WTC11 (cell line): ENCODE measurements around the gene TP73. TPM values are rescaled to one million over a fixed set of nuclear protein-coding genes. Genes with fewer than 3 reads are reported as not detected.
A peak's percentile ranks its signal among the peaks of the same experiment; 100 is the strongest.

Experiments
- ATAC-seq: fragments of 200-7000 bp; cut with Tn5 transposase; 2 replicates; pipeline ENCODE4 v1.10.0; 2021; ENCODE audit warnings: mild to moderate bottlenecking, moderate library complexity
- Bru-seq: library from RNA; stranded (reverse); fragments of 400-500 nt; gene quantifications from one replicate; lab custom pipeline; 2021; lab: Mats Ljungman, UMichigan
- CTCF ChIA-PET: fragments of 300-600 bp; sonication (Branson Sonifier 250); formaldehyde crosslinking; loops from one replicate; lab custom pipeline; 2021; ENCODE audit warnings: antibody characterized with exemption; lab: Charles Lee
- POLR2A ChIA-PET: fragments of 350-600 bp; sonication (Branson Sonifier 250); formaldehyde crosslinking; loops from one replicate; lab custom pipeline; 2021; ENCODE audit warnings: antibody characterized with exemption; lab: Charles Lee
- DNase-seq: peaks from one replicate; pipeline ENCODE4 v3.0.0; 2021; ENCODE audit warnings: low spot score
- H3K27ac Mint-ChIP-seq: 2 replicates; pipeline ENCODE4 v1.8.0; 2021; ENCODE audit warnings: mixed read lengths
- H3K27me3 Mint-ChIP-seq: 2 replicates; pipeline ENCODE4 v1.8.0; 2021; ENCODE audit warnings: low read depth, mild to moderate bottlenecking, moderate library complexity, mixed read lengths
- H3K36me3 Mint-ChIP-seq: 2 replicates; pipeline ENCODE4 v1.8.0; 2021; ENCODE audit warnings: mixed read lengths
- H3K4me1 Mint-ChIP-seq: 2 replicates; pipeline ENCODE4 v1.8.0; 2022; ENCODE audit warnings: mixed read lengths
- H3K4me3 Mint-ChIP-seq: 2 replicates; pipeline ENCODE4 v1.8.0; 2021; ENCODE audit warnings: mild to moderate bottlenecking, moderate library complexity, mixed read lengths
- H3K9me3 Mint-ChIP-seq: 2 replicates; pipeline ENCODE4 v1.8.0; 2021; ENCODE audit warnings: mixed read lengths
- CBFB ChIP-seq: sonication (generic); formaldehyde crosslinking; IDR thresholded peaks from 2 replicates; pipeline ENCODE4 v1.8.1; 2022; ENCODE audit warnings: mild to moderate bottlenecking, low read depth, missing genetic modification reagents
- ESRRA ChIP-seq: sonication (generic); formaldehyde crosslinking; IDR thresholded peaks from 2 replicates; pipeline ENCODE4 v1.8.1; 2022; ENCODE audit warnings: mild to moderate bottlenecking, missing genetic modification reagents, borderline replicate concordance
- ETV6 ChIP-seq: sonication (generic); formaldehyde crosslinking; IDR thresholded peaks from 2 replicates; pipeline ENCODE4 v1.8.1; 2022; ENCODE audit warnings: mild to moderate bottlenecking, missing genetic modification reagents
- FOXP1 ChIP-seq: sonication (generic); formaldehyde crosslinking; IDR thresholded peaks from 2 replicates; pipeline ENCODE4 v1.8.0; 2022; ENCODE audit warnings: missing genetic modification reagents, mild to moderate bottlenecking, moderate library complexity, borderline replicate concordance
- KAT7 ChIP-seq: sonication (generic); formaldehyde crosslinking; IDR thresholded peaks from 2 replicates; pipeline ENCODE4 v1.8.1; 2023; ENCODE audit warnings: missing genetic modification reagents, mild to moderate bottlenecking, borderline replicate concordance
- NFE2L1 ChIP-seq: sonication (generic); formaldehyde crosslinking; IDR thresholded peaks from 2 replicates; pipeline ENCODE4 v1.8.1; 2023; ENCODE audit warnings: missing genetic modification reagents
- PRRX2 ChIP-seq: fragments of 250-450 bp; sonication (Bioruptor Pico); IDR thresholded peaks from 2 replicates; pipeline ENCODE4 v1.8.0; 2021; ENCODE audit warnings: mild to moderate bottlenecking
- SP1 ChIP-seq: sonication (generic); formaldehyde crosslinking; conservative IDR thresholded peaks from 2 replicates; pipeline ENCODE4 v1.8.1; 2022; ENCODE audit warnings: missing genetic modification reagents
- TP53 ChIP-seq: sonication (generic); formaldehyde crosslinking; IDR thresholded peaks from 2 replicates; pipeline ENCODE4 v1.8.1; 2023; ENCODE audit warnings: mild to moderate bottlenecking, missing genetic modification reagents
- ZNF121 ChIP-seq: sonication (generic); formaldehyde crosslinking; IDR thresholded peaks from 2 replicates; pipeline ENCODE4 v1.8.0; 2023; ENCODE audit warnings: missing genetic modification reagents
- ZNF423 ChIP-seq: fragments of 250-450 bp; sonication (Bioruptor Pico); IDR thresholded peaks from 2 replicates; pipeline ENCODE4 v2.1.2; 2022; ENCODE audit warnings: mild to moderate bottlenecking, moderate library complexity
- long read RNA-seq, 3 experiments: library from RNA in 1 of 3; library from capped mRNA in 1 of 3; library from polyadenylated mRNA in 1 of 3; unstranded in 2 of 3; stranded (forward) in 1 of 3; transcript quantifications; one replicate each; pipeline ENCODE4 v2.0.0, GENCODE V29; 2021
- total RNA-seq: library from RNA; stranded (reverse); gene quantifications from 3 replicates; pipeline ENCODE4 v1.2.3, GENCODE V29; 2021
- TF ChIP-seq, protein P1 (sequence below): fragments of 250-450 bp; sonication (Bioruptor Pico); IDR thresholded peaks from 2 replicates; pipeline ENCODE4 v1.9.0; 2021; ENCODE audit warnings: mild to moderate bottlenecking
- TF ChIP-seq, protein P2 (sequence below): sonication (generic); formaldehyde crosslinking; IDR thresholded peaks from 2 replicates; pipeline ENCODE4 v1.8.0; 2022; ENCODE audit warnings: mild to moderate bottlenecking, missing genetic modification reagents
- TF ChIP-seq, protein P3 (sequence below): sonication (generic); formaldehyde crosslinking; IDR thresholded peaks from 2 replicates; pipeline ENCODE4 v1.8.1; 2023; ENCODE audit warnings: mild to moderate bottlenecking, missing genetic modification reagents, moderate library complexity
- TF ChIP-seq, protein P4 (sequence below): sonication (generic); formaldehyde crosslinking; IDR thresholded peaks from 2 replicates; pipeline ENCODE4 v1.8.0; 2023; ENCODE audit warnings: missing genetic modification reagents
- TF ChIP-seq, protein P5 (sequence below): sonication (generic); formaldehyde crosslinking; IDR thresholded peaks from 2 replicates; pipeline ENCODE4 v1.8.1; 2022; ENCODE audit warnings: low read depth, mild to moderate bottlenecking, moderate library complexity, missing genetic modification reagents, borderline replicate concordance
- TF ChIP-seq, protein P6 (sequence below): sonication (generic); formaldehyde crosslinking; IDR thresholded peaks from 2 replicates; pipeline ENCODE4 v1.8.1; 2023; ENCODE audit warnings: mild to moderate bottlenecking, missing genetic modification reagents

Gene TP73
- 5.7 to 6.4 TPM (median 5.8 TPM) in 3 replicates for total RNA-seq
- percentile 29 among the genes with signal in this experiment for Bru-seq, nascent RNA
- long read RNA-seq, experiment 1, full-length matches to known transcripts, result 2 of 14 reads
- long read RNA-seq, experiment 1, partial matches to known transcripts, result 2 of 14 reads
- long read RNA-seq, experiment 1, other reads (novel, unspliced or antisense), result 10 of 14 reads
- long read RNA-seq, experiment 2, full-length matches to known transcripts, result 1 of 8 reads
- long read RNA-seq, experiment 2, partial matches to known transcripts, result 2 of 8 reads
- long read RNA-seq, experiment 2, other reads (novel, unspliced or antisense), result 5 of 8 reads
- long read RNA-seq, experiment 3, result 0 reads

DNA sequence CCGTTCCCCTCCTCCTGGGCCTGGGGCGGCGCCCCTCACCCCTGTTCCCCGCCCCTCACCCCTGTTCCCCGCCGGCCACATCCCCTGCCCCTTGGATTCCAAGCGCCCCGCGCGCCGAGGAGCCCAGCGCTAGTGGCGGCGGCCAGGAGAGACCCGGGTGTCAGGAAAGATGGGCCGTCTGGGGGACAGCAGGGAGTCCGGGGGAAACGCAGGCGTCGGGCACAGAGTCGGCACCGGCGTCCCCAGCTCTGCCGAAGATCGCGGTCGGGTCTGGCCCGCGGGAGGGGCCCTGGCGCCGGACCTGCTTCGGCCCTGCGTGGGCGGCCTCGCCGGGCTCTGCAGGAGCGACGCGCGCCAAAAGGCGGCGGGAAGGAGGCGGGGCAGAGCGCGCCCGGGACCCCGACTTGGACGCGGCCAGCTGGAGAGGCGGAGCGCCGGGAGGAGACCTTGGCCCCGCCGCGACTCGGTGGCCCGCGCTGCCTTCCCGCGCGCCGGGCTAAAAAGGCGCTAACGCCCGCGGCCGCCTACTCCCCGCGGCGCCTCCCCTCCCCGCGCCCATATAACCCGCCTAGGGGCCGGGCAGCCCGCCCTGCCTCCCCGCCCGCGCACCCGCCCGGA lies at the start of gene TP73:
TP73 (plus strand) TSS at position 587 of the 618 bp plus-strand sequence. CDS start 29,850 bp downstream, outside the sequence.
- Mint-ChIP-seq H3K4me3 (peak within 1 kb of the TSS; percentile 82), H3K36me3 (peaks cover 1% of the 10 kb centered on the region; the same call in 1 of the 2 replicates), H3K9me3 (no peaks in the 10 kb centered on the region), H3K27ac (no peak within 1 kb of the TSS), H3K27me3 (peaks cover 64% of the 10 kb centered on the region), H3K4me1 (peaks cover 10% of the 10 kb centered on the region)
- ATAC-seq, result no peak
- ChIA-PET POLR2A (no interaction called here), CTCF (interaction anchor here (0.9 to 3.8 kb wide), 16 partner anchors 12 to 199 kb away, joined by 3 to 27 read pairs (median 7); no protein-coding TSS in a partner anchor)
- DNase-seq, result peak; percentile 29
- TF ChIP-seq ZNF121 (CRISPR knock-in tag), result peak; percentile 88
- TF ChIP-seq KAT7 (CRISPR knock-in tag), result peak; percentile 49; the same call in 1 of the 2 replicates
- TF ChIP-seq NFE2L1, result no peak
- TF ChIP-seq, protein P1, sequence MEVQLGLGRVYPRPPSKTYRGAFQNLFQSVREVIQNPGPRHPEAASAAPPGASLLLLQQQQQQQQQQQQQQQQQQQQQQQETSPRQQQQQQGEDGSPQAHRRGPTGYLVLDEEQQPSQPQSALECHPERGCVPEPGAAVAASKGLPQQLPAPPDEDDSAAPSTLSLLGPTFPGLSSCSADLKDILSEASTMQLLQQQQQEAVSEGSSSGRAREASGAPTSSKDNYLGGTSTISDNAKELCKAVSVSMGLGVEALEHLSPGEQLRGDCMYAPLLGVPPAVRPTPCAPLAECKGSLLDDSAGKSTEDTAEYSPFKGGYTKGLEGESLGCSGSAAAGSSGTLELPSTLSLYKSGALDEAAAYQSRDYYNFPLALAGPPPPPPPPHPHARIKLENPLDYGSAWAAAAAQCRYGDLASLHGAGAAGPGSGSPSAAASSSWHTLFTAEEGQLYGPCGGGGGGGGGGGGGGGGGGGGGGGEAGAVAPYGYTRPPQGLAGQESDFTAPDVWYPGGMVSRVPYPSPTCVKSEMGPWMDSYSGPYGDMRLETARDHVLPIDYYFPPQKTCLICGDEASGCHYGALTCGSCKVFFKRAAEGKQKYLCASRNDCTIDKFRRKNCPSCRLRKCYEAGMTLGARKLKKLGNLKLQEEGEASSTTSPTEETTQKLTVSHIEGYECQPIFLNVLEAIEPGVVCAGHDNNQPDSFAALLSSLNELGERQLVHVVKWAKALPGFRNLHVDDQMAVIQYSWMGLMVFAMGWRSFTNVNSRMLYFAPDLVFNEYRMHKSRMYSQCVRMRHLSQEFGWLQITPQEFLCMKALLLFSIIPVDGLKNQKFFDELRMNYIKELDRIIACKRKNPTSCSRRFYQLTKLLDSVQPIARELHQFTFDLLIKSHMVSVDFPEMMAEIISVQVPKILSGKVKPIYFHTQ (CRISPR knock-in tag), result no peak
- TF ChIP-seq ZNF423, result no peak
- TF ChIP-seq PRRX2, result no peak
- TF ChIP-seq, protein P2, sequence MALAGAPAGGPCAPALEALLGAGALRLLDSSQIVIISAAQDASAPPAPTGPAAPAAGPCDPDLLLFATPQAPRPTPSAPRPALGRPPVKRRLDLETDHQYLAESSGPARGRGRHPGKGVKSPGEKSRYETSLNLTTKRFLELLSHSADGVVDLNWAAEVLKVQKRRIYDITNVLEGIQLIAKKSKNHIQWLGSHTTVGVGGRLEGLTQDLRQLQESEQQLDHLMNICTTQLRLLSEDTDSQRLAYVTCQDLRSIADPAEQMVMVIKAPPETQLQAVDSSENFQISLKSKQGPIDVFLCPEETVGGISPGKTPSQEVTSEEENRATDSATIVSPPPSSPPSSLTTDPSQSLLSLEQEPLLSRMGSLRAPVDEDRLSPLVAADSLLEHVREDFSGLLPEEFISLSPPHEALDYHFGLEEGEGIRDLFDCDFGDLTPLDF, result no peak
- no peak for TF ChIP-seq TP53 (CRISPR knock-in tag)
- TF ChIP-seq FOXP1 (CRISPR knock-in tag), result peak; percentile 45; the same call in 1 of the 2 replicates
- TF ChIP-seq, protein P3, sequence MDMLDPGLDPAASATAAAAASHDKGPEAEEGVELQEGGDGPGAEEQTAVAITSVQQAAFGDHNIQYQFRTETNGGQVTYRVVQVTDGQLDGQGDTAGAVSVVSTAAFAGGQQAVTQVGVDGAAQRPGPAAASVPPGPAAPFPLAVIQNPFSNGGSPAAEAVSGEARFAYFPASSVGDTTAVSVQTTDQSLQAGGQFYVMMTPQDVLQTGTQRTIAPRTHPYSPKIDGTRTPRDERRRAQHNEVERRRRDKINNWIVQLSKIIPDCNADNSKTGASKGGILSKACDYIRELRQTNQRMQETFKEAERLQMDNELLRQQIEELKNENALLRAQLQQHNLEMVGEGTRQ (CRISPR knock-in tag), result no peak; the same call in 1 of the 2 replicates
- no peak for TF ChIP-seq ETV6
- TF ChIP-seq, all 79 proteins: peak for 3

DNA sequence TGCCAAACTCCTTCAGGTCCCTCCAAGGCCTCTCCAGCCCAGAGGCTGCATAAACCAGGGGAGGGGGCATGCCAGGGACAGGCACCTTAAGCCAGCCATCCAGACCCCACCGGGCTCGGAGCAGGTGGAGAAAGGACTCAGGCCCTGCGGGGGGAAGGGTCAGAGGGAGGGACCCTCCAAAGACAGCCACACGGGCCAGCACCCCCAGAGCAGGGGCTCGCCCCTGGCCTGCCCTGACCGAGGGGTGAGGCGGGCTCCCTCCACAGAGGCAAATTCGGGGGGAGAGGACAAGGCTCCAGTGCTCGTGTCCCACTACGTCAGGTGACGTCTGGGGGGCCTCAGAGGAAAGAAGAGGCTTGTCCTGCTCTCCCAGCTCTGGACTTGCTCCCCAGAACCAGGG lies 49.2 kb upstream of the TP73 start:
- CTCF ChIA-PET, result interaction anchor here (1.0 to 3.7 kb wide), 3 partner anchors 12 to 121 kb away, joined by 3 to 16 read pairs (median 4); no protein-coding TSS in a partner anchor

More for the DNA sequence above, 49.2 kb upstream of the TP73 start:
- Mint-ChIP-seq H3K4me1 (peaks cover 6% of the 10 kb centered on the region), H3K4me3 (no peak overlapping the region), H3K9me3 (no peaks in the 10 kb centered on the region), H3K27ac (no peak overlapping the region), H3K36me3 (no peaks in the 10 kb centered on the region), H3K27me3 (no peaks in the 10 kb centered on the region)
- no peak for TF ChIP-seq CBFB
- TF ChIP-seq, protein P4, sequence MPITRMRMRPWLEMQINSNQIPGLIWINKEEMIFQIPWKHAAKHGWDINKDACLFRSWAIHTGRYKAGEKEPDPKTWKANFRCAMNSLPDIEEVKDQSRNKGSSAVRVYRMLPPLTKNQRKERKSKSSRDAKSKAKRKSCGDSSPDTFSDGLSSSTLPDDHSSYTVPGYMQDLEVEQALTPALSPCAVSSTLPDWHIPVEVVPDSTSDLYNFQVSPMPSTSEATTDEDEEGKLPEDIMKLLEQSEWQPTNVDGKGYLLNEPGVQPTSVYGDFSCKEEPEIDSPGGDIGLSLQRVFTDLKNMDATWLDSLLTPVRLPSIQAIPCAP, result no peak
- TF ChIP-seq SP1 (CRISPR knock-in tag), result no peak
- TF ChIP-seq, protein P5, sequence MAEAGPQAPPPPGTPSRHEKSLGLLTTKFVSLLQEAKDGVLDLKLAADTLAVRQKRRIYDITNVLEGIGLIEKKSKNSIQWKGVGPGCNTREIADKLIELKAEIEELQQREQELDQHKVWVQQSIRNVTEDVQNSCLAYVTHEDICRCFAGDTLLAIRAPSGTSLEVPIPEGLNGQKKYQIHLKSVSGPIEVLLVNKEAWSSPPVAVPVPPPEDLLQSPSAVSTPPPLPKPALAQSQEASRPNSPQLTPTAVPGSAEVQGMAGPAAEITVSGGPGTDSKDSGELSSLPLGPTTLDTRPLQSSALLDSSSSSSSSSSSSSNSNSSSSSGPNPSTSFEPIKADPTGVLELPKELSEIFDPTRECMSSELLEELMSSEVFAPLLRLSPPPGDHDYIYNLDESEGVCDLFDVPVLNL (CRISPR knock-in tag), result no peak
- TF ChIP-seq ESRRA, result no peak
- TF ChIP-seq, protein P6, sequence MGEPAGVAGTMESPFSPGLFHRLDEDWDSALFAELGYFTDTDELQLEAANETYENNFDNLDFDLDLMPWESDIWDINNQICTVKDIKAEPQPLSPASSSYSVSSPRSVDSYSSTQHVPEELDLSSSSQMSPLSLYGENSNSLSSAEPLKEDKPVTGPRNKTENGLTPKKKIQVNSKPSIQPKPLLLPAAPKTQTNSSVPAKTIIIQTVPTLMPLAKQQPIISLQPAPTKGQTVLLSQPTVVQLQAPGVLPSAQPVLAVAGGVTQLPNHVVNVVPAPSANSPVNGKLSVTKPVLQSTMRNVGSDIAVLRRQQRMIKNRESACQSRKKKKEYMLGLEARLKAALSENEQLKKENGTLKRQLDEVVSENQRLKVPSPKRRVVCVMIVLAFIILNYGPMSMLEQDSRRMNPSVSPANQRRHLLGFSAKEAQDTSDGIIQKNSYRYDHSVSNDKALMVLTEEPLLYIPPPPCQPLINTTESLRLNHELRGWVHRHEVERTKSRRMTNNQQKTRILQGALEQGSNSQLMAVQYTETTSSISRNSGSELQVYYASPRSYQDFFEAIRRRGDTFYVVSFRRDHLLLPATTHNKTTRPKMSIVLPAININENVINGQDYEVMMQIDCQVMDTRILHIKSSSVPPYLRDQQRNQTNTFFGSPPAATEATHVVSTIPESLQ (CRISPR knock-in tag), result no peak
- no peak for TF ChIP-seq KAT7 (CRISPR knock-in tag)
- ATAC-seq, result no peak
- DNase-seq, result no peak
- POLR2A ChIA-PET, result no interaction called here
